GF-D8 (cell line): Measurements from ENCODE around the gene NHSL2.

Experiments
- DNase-seq: peaks from one replicate; lab custom pipeline; 2025; lab: John Stamatoyannopoulos, UW

NHSL2 gene

DNA sequence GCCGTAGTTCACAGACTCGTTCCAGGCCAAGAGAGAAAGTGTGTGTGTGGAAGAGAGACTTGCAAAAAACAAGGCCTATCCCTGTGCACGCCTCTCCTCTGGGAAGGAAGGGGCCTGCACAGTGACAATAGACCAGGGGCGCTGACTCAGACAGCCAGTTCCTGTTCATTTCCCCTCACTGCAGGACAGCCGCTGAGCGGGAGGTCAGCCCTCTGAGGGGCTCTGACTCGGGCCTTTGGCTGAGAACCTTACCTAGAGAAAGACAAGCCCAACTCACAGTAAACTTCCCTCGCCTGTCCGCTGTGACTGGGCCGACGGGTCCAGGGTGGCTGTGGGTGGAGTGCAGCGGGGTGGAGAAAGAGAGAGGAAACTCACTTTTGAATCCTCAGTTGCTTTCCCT, 169.0 kb downstream of the NHSL2 start:
- no peak for DNase-seq

DNA sequence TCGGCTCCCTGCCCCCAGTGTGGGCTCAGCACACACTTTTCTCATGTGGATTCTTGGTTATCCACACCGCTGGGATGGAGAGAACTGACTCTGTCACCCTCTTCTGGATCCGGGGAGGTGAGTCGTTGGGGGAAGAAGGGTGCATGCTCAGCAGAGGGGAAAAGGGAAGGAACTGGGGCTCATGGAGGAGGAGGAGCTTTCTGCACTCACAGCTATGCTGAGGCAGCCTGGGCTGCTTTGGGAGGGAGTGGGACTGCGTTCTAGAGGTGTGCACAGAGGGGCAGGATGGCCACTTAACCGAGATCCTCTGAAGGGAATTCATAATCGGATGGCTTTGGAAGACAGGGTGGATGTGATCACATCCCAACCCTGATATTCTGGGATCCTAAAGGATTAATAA, 169.5 kb downstream of the NHSL2 start:
- peak; percentile 11 for DNase-seq

DNA sequence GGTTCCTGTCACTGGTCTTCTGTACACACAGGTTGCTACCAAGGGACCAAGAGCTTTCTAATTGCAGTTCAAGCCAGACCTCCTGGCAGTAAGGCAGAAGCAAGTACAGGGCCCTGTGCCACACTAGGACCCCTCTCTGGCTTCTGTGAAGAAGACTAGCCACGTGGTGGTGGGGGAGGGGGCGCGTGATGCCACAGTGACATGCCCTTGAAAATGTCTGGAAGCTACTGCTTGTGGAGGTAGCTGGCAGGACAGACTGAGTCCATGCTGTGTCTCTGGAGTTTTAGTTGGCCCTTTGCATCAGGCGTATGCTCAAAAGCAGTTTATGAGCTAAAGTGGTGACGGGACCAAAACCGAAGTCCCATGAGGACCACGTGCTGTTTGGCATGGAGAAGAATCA, 170.2 kb downstream of the NHSL2 start:
- no peak for DNase-seq

GRCh38 chrX:72081605-72082320, 171.1 kb downstream of the NHSL2 start:
- DNase-seq: no peak

GRCh38 chrX:72083291-72083690, 172.6 kb downstream of the NHSL2 start:
- DNase-seq: no peak

DNA sequence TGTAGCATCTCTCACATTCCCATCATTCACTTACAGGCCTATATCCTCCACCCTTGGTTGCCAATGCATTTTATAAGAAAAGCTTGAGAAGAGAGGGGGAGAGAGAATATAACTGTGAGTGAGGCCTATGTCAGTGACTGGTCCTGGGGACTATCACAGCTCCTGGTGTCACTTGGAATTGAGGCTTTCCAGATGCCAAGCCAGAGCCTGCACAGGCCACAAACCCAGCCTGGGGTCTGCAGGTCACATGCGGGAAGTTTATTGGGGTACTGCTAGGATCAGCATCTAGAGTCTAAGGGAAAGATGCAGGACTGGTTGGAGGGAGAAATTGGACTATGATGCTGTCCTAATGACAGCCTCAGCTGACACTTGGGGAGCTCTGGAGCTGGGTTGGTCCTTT, 173.5 kb downstream of the NHSL2 start:
- DNase-seq: no peak

- no peak for DNase-seq
Observed at GRCh38 chrX:72086995-72087394, 176.3 kb downstream of the NHSL2 start.

DNA sequence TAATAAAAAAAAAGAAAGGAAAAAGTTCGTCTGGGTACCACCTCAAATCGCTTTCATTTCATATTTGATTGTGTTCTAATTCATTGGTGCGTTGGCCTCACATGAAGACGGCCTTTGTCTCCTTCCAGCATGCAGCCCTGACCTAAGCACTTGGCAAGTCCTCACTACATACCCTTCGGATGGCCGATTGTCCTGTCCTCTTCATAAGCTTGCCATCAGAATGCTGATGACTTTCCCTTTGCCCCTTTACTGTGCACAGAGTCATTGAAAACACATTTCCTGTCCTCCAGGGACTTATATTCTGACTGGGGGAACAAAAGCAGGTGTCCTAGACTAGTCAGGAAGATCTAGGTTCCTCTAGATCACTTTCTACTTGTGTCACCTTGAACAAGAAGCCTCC, 178.1 kb downstream of the NHSL2 start:
- no peak for DNase-seq

GRCh38 chrX:72089254-72089653, 178.6 kb downstream of the NHSL2 start:
- no peak for DNase-seq

DNA sequence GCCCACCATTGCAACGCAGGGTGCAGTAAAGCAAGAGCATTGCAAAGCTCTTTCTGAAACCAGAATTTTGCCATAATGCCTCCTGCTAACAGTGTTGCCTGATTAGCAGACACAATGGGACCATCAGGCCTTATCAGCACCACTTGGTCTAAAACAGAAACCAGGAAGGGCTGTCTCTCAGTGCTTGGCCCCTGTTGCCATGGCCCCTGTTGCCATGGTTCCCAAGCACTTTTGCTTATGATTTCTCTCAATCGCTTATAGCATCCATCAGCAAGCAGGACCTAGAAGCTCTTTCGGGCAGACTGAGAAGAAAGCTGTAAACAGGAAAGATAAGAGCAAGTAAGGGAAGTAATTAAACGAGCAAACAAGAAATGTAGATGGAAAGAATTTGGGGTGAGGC, 184.2 kb downstream of the NHSL2 start:
- DNase-seq: no peak

DNA sequence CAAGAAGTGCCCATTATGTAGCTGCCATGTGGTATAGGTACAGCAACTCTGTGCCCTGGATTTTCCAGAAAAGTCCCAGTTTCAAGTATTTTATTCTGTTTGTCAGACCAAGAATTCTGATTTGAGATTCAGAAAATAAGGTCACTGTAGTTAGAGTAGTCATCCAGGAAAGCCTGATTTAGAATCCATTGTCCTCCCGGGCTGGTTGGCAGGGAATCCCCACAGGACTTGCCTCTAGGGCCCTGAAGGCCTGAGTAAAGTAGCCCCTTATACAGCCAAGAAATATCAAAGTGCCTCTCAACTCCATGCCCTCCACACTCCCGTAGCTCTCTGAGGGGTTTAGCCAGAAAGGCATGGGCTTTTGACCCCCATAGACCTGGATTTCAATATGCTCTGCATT, 184.7 kb downstream of the NHSL2 start:
- no peak for DNase-seq

GRCh38 chrX:72097098-72097497, 186.5 kb downstream of the NHSL2 start:
- peak; percentile 40 for DNase-seq

- no peak for DNase-seq
Observed at GRCh38 chrX:72100051-72100755, 189.6 kb downstream of the NHSL2 start.

DNA sequence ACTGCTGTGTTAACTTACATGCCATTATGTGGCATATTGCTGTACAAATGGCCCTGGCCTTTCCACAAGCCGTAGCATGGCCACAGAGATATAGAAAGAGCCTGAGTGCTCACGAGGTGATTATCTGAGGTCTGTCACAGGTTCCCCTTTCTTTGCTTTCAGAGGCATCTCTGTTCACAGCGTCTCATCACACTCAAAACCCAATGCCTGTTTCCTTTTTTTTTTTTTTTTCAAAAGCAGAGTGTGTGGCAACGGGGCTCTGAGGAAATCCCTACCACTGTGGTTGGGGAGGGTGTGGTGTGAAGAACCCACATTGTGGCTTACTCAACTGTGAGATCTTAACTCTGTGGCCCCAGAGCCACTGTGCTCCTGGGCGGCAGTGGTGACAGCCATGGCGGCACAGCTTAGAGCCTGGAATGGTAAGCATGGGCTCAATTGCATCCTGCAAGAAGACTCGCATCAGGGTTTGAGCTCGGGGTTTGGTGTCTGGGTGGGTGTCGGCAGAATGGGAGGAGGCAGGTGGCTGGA, 190.2 kb downstream of the NHSL2 start:
- peak; percentile 86 for DNase-seq

DNA sequence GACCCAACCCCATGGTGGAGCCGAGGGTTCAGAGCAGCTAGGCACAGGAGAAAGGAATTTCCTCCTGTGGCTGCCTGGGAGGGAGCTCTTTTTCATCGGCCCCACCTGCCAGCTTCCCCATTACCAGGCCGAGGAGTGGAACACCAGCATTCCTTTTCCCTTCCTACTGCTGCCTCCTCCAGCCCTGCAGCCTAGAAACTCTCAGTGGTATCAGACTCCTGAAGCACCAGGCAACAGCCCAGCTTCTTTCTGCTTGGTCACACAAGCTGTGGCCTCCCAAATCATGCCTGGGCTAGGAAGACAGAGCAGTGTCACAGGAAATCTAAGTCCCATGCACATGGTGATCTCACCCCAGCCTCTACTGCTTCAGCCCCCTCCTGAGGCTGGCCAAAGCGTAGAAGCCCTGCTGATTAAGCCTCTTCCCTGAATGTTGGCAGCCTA, 191.0 kb downstream of the NHSL2 start:
- DNase-seq: no peak

DNA sequence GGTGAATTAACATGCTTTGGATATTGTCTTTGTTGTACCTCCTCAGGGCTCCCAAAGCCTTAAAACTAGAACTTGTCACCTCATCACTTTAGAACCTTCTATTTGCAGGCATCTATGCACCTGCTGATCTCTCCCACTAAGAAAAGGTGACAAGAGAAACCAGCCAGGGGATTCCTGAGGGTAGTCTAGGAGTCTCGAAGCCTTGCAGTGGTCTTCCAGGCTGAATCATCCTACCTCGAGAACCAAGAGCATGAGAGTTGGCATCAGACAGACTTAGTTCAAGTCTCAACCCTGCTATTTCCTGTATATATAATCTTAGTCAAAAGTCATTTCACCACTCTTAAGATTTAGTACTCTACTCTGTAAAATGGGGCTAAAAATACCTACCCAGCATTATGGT, 191.5 kb downstream of the NHSL2 start:
- DNase-seq: no peak

DNA sequence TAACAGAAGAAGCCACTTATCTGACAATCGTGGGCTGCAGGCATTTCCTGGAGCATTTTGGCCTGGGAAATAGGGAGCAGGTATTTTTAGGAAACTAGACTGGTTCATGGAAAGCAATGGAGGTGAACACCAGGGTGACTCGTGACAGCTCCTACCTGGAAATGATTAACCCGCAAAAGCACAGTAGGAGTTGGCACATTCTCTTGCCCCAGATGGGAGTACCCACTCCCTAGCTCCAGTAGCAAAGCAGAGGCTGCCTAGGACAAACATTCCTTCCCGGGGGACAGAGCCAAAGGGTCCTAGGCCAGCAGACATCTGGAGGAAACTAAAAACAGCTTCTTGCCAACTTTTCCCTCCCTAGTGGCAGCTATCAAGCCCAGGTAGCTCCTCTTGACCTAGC, 192.1 kb downstream of the NHSL2 start:
- no peak for DNase-seq

DNA sequence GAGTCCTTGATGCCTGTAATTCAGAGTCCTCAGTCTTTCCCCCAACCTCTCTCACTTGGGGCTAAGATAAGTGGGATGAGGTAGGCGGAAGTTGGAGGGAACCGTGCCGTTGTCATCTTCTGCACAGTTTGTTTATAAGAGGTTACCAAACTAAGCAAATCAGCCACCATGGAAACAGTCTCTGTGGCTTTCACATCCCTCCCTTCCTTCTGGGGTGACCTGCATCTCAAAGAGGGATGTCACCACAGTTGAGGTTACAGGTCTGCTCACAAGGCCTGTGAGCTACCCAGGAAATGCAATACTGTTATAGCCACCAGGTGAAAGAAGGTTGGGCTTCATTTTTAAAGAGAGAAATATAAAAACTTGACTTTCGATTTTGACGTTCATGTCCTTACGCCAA, 194.8 kb downstream of the NHSL2 start:
- DNase-seq: no peak

- DNase-seq: no peak
Observed at GRCh38 chrX:72107320-72107719, 196.7 kb downstream of the NHSL2 start.

DNA sequence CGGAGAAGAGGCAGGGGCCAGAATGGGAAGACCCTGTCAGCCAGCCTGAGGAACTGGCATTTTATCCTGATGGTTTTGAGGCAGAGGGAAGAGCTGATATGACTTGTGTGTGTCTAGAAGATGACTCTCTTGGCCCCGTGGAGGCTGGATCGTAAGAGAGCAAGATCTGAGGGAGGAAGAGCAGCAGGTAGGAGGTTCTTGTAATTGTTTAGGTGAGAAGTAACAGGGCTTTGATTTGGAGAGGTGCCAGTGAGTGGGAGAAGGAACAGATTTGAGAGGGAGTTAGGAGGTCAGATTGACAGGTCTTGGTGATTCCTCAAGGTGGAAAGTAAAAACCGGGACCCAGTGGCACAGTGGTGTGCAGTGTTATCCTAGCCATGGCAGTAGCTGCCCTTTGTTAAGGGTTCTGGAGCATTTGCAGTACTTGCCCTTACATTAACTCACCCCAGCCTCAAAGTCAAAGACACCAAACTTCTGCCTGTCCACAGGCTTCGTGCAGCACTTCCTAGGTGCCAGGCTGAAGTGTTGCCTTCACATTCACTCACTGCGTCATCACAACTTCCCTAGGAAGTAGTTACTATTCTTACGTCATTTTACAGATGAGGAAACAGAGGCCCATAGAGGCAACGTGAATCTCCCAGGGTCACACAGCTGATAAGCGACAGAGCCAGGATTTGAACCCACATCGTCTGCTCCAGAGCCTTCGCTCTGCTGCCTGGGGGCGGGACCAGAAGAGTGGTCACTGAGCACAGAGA, 197.4 kb downstream of the NHSL2 start:
- no peak for DNase-seq

- no peak for DNase-seq
Observed at GRCh38 chrX:72108666-72109065, 198.0 kb downstream of the NHSL2 start.

- DNase-seq: no peak
Observed at GRCh38 chrX:72110051-72110875, 199.6 kb downstream of the NHSL2 start.
